GM21528 (cell line): ENCODE measurements around the gene MUC5B.
"Not testable (repeated sequence)": the region's sequence is repeated elsewhere in the genome, so short reads cannot be mapped to it uniquely, and the experiment has no call there.

ENCODE experiments used
- ATAC-seq: cut with Tn5 transposase; IDR thresholded peaks from one replicate; pipeline ENCODE4 v1.9.1; 2021; ENCODE audit warnings: mild to moderate bottlenecking, moderate library complexity; ENCODE audit not compliant: unreplicated experiment, low FRiP score

The MUC5B gene

DNA sequence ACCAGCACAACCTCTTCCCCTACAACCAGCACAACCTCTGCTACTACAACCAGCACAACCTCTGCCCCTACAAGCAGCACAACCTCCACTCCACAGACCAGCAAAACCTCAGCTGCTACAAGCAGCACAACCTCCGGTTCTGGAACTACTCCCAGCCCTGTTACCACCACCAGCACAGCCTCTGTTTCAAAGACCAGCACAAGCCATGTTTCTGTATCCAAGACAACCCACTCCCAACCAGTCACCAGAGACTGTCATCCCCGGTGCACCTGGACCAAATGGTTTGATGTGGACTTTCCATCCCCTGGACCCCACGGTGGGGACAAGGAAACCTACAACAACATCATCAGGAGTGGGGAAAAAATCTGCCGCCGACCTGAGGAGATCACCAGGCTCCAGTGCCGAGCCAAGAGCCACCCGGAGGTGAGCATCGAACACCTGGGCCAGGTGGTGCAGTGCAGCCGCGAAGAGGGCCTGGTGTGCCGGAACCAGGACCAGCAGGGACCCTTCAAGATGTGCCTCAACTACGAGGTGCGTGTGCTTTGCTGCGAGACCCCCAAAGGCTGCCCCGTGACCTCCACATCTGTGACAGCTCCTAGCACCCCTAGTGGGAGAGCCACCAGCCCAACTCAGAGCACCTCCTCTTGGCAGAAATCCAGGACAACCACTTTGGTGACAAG lies 34.3 kb upstream of the MUC5B start:
- not testable (repeated sequence) for ATAC-seq

DNA sequence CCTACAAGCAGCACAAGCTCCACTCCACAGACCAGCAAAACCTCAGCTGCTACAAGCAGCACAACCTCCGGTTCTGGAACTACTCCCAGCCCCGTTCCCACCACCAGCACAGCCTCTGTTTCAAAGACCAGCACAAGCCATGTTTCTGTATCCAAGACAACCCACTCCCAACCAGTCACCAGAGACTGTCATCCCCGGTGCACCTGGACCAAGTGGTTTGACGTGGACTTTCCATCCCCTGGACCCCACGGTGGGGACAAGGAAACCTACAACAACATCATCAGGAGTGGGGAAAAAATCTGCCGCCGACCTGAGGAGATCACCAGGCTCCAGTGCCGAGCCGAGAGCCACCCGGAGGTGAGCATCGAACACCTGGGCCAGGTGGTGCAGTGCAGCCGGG lies 33.0 kb upstream of the MUC5B start:
- ATAC-seq: not testable (repeated sequence)

- ATAC-seq: not testable (repeated sequence)
These were observed 30.9 kb upstream of the MUC5B start for GRCh38 chr11:1191786-1192470.

- no peak for ATAC-seq
These were observed 30.0 kb upstream of the MUC5B start for GRCh38 chr11:1192741-1193325.

DNA sequence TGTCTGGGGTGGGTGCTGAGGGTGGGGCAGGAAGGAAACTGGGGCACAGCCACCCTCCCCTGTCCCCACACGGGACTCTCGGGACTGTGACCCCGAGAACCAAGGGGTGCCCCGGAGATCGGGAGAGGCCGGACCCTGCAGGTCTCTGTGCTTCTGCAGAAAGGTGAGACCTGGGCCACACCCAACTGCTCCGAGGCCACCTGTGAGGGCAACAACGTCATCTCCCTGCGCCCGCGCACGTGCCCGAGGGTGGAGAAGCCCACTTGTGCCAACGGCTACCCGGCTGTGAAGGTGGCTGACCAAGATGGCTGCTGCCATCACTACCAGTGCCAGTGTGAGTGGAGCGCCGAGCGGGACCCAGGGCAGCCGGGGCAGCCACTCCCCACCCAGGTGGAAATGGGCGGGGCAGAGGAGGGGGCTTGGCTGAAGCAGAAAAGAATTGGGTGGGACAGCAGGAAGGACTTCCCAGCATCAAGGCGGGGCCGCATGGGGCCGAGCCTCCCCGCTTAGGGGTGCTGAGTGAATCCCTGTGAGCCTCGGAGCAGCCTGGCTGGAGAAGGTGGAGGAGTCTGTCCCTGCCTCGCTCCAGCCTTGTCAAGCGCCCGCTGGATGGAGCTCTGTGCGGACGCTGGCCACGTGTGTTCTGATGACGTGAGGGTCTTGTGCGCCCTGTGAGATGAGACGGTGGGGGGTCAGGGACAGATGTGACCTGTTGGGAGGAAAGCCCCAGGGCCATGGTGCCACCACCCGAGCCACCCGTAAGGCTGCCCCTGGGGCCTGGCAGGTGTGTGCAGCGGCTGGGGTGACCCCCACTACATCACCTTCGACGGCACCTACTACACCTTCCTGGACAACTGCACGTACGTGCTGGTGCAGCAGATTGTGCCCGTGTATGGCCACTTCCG lies 29.3 kb upstream of the MUC5B start:
- no peak for ATAC-seq

DNA sequence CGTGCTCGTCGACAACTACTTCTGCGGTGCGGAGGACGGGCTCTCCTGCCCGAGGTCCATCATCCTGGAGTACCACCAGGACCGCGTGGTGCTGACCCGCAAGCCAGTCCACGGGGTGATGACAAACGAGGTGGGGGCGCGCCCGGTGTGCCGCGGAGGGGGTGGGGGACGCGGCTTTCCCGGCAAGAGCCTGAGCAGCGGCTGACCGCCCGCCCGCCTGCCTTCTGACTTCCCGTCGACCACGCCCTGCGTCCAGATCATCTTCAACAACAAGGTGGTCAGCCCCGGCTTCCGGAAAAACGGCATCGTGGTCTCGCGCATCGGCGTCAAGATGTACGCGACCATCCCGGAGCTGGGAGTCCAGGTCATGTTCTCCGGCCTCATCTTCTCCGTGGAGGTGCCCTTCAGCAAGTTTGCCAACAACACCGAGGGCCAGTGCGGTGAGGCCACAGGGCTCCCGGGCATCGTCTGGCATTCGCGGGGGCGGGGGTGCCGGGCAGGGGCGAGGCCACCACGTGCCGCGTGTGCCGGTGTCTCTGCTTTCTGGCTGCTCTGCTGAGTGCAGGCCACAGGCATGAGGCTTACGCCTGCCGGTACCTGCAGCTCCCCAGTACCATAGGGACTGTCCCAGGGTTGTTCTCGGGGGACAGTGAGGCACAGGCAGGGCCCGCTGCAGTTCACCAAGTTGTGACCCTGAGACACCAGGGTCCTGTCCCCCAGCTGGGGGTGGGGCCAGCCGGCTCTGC lies 28.5 kb upstream of the MUC5B start:
- no peak for ATAC-seq

DNA sequence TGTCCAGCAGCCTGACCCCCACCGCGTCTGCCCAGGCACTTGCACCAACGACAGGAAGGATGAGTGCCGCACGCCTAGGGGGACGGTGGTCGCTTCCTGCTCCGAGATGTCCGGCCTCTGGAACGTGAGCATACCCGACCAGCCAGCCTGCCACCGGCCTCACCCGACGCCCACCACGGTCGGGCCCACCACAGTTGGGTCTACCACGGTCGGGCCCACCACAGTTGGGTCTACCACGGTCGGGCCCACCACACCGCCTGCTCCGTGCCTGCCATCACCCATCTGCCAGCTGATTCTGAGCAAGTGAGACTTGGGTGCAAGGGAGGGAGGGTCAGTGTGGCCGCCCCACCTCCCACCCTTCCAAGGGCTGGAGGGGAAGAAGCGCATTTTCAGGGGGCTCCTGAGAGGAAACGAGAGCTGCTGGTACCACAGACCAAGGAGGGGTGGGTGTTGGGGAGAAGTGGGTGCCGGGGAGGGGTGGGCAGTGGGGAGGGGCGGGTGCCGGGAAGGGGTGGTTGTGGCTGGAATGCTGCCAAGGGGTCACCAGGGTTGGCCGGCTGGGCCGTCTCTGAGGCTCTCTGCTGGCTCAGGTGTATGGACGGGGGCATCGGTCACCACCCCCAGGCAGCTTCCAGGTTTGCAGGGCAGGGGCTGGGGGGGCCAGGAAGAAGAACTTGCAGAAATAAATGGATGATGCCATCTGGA lies 27.7 kb upstream of the MUC5B start:
- no peak for ATAC-seq

GRCh38 chr11:1195682-1196515 lies 27.0 kb upstream of the MUC5B start:
- no peak for ATAC-seq

GRCh38 chr11:1196516-1197391 lies 26.1 kb upstream of the MUC5B start:
- ATAC-seq: no peak

DNA sequence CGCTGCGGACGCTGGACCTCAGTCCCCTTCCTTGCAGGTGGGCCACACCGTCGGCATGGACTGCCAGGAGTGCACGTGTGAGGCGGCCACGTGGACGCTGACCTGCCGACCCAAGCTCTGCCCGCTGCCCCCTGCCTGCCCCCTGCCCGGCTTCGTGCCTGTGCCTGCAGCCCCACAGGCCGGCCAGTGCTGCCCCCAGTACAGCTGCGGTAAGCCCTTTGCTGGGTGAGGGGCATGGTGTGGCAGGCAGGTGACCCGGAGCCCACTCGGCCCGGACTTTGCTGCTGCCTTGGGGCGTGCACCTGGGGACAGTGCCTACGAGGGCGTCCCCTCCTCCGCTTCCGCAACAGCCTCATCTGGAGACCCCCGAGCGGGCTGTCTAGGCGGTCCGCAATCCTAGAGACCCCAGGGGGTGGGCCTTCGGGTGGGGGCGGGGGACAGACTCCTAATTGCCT lies 25.4 kb upstream of the MUC5B start:
- ATAC-seq: no peak

GRCh38 chr11:1197886-1198560 lies 24.8 kb upstream of the MUC5B start:
- no peak for ATAC-seq

DNA sequence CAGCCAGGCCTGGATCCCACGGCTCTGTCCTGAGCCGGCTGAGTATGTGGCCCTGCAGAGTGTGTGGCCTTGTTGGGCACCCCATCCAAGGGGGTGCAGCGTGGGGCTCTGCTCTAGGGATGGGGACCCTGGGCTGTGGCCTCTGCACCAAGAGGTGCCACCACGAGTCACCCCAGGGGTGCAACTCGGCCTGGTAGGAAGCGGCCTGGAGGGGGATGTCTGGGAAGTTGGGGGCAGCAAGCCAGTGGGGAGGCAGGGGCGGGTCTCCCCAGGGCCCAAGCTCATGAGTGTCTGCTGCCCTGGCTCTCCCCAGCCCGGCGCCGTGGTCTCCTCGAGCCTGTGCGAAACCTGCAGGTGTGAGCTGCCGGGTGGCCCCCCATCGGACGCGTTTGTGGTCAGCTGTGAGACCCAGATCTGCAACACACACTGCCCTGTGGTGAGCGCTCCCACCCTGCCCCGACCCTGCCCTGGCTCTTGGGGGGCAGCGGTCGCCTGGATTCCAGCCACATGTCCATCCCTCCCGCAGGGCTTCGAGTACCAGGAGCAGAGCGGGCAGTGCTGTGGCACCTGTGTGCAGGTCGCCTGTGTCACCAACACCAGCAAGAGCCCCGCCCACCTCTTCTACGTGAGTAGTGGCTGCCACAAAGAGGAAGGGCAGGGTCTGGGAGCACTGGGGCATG lies 24.2 kb upstream of the MUC5B start:
- no peak for ATAC-seq

DNA sequence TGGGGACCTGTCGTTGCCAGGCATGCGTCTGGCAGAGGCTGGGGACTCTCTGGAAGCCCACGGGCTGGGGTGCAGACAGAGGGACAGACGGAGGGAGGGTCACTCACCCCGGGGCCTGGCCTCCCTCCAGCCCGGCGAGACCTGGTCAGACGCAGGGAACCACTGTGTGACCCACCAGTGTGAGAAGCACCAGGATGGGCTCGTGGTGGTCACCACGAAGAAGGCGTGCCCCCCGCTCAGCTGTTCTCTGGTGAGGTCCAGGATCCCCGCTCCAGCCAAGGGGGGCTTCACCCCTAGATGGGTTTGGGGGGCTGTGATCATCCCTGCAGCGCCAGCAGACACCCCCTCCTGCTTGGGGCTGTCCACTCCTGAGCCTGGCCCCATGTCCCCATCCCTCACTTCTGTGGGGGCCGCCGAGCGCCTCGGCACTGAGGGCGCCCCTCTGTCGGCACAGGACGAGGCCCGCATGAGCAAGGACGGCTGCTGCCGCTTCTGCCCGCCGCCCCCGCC lies 23.6 kb upstream of the MUC5B start:
- ATAC-seq: no peak

DNA sequence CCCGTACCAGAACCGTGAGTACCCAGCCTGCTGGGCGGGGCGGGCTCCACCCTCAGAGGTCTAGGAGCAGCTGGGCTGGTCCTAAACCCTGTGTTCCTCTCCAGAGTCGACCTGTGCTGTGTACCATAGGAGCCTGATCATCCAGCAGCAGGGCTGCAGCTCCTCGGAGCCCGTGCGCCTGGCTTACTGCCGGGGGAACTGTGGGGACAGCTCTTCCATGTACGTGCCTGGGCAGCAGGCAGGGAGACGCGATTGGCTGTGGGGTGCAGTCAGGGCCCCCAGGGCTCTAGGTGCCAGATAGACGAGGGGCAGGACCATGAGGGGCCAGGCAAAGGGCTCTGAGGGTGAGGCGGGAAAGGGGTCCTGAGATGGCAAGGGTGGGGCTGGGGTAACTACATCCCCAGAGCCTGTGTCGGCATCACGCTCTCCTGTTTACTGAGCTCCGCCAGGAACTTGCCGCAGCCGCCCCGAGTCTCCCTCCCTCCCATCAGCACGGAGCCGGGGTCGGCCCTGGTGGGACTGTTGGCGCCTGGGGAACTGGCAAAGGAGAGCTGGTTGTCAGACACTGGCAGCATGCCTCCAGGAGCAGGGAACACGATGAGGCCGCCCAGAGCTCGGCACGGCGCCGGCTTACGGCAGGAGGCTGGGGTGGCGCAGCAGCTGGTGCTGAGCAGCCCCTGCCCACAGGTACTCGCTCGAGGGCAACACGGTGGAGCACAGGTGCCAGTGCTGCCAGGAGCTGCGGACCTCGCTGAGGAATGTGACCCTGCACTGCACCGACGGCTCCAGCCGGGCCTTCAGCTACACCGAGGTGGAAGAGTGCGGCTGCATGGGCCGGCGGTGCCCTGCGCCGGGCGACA lies 22.9 kb upstream of the MUC5B start:
- ATAC-seq: no peak

- no peak for ATAC-seq
These were observed 22.2 kb upstream of the MUC5B start for GRCh38 chr11:1200611-1201191.
